ENCODE results near the gene ENTHD1.

GRCh38 chr22:39859903-39860588, 33.5 kb downstream of the ENTHD1 start:
- TF ChIP-seq CTCF (conservative IDR thresholded peaks at IDR 0.05; ENCODE audit: low read length) (no peak), EZH2phosphoT487 (IDR thresholded peaks at IDR 0.05; ENCODE audit: borderline replicate concordance, low read depth, low read length) (no peak)
